PFSK-1 (cell line): ENCODE measurements around the gene OS9.

Experiments used
- FOXP2 ChIP-seq: optimal IDR thresholded peaks from 2 replicates; pipeline ENCODE3; 2011; ENCODE audit warnings: borderline replicate concordance, control low read depth, inconsistent platforms; ENCODE audit not compliant: insufficient read depth; ENCODE audit errors: extremely low read length, extremely low read depth
- POLR2AphosphoS5 ChIP-seq: IDR thresholded peaks from 2 replicates; pipeline ENCODE4 v1.6.1; 2012; ENCODE audit warnings: low read depth, mild to moderate bottlenecking, control low read depth, low read length, moderate library complexity
- TF ChIP-seq, protein P1 (sequence below), 2 experiments: IDR thresholded peaks; 2 replicates each; pipeline versions ENCODE4 v1.6.1 to v1.8.0; 2011 to 2012; ENCODE audit warnings: low read depth in 2 of 2, low read length in 2 of 2, control low read depth in 1 of 2, inconsistent platforms in 1 of 2, mild to moderate bottlenecking in 1 of 2, moderate library complexity in 1 of 2; ENCODE audit not compliant: insufficient read depth in 1 of 2

DNA sequence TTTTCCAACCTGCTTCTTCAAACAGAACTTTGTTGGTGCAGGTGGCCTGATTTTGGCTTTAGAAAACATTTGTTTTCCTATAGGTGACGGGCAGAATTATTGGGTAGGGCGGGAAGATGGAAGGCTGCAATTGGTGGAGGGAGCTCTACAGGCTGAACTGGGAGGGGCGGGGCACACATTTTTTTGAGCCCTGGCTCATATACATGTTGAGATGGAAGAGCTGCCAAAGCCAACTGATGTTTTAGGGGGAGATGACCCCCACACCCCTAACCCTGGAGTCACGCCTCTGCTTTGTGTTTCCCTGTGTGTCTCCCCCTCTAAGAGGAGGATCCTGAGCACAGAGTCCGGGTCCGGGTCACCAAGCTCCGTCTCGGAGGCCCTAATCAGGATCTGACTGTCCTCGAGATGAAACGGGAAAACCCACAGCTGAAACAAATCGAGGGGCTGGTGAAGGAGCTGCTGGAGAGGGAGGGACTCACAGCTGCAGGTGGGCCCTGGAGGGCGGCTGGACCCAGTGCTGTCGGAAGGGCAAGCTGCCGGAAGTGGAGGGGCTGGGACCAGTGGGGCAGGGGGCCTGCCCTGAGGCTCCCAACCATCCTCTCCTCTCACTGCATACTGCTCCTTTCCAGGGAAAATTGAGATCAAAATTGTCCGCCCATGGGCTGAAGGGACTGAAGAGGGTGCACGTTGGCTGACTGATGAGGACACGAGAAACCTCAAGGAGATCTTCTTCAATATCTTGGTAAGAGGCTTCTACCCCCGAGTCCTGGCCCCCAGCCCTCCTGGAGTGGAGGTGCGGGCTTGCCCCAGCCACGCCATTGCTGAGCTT, 26.1 kb downstream of the OS9 start:
- TF ChIP-seq FOXP2, result no peak
- TF ChIP-seq POLR2AphosphoS5, result no peak
- TF ChIP-seq, protein P1, sequence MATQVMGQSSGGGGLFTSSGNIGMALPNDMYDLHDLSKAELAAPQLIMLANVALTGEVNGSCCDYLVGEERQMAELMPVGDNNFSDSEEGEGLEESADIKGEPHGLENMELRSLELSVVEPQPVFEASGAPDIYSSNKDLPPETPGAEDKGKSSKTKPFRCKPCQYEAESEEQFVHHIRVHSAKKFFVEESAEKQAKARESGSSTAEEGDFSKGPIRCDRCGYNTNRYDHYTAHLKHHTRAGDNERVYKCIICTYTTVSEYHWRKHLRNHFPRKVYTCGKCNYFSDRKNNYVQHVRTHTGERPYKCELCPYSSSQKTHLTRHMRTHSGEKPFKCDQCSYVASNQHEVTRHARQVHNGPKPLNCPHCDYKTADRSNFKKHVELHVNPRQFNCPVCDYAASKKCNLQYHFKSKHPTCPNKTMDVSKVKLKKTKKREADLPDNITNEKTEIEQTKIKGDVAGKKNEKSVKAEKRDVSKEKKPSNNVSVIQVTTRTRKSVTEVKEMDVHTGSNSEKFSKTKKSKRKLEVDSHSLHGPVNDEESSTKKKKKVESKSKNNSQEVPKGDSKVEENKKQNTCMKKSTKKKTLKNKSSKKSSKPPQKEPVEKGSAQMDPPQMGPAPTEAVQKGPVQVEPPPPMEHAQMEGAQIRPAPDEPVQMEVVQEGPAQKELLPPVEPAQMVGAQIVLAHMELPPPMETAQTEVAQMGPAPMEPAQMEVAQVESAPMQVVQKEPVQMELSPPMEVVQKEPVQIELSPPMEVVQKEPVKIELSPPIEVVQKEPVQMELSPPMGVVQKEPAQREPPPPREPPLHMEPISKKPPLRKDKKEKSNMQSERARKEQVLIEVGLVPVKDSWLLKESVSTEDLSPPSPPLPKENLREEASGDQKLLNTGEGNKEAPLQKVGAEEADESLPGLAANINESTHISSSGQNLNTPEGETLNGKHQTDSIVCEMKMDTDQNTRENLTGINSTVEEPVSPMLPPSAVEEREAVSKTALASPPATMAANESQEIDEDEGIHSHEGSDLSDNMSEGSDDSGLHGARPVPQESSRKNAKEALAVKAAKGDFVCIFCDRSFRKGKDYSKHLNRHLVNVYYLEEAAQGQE (IDR thresholded peaks at IDR 0.05; ENCODE audit: insufficient read depth in 1 of 2, low read depth in 2 of 2, low read length in 2 of 2), result no peak
